HEK293 (cell line): Measurements from ENCODE around the gene ATP4A.
A peak's percentile ranks its signal among the peaks of the same experiment; 100 is the strongest.

Source experiments
- CTCF ChIA-PET: fragments of 350-600 bp; formaldehyde crosslinking; extraction: SDS; loops from one replicate; lab custom pipeline; 2021; ENCODE audit warnings: antibody characterized with exemption; lab: Yijun Ruan, JAX
- POLR2A ChIA-PET: fragments of 300-600 bp; formaldehyde crosslinking; extraction: SDS; loops from one replicate; lab custom pipeline; 2020; ENCODE audit warnings: antibody characterized with exemption, inconsistent platforms; lab: Yijun Ruan, JAX
- H3K27ac ChIP-seq: fragments of 200-500 bp; sonication (Bioruptor generic); 2 replicates; pipeline ENCODE4 v1.5.1; 2014; ENCODE audit warnings: low read depth, low read length, control low read depth, inconsistent platforms; ENCODE audit errors: extremely low read depth
- H3K36me3 ChIP-seq, 2 experiments: fragments of 200-500 bp in 1 of 2; sonication (Bioruptor generic) in 1 of 2; 1 replicate in 1 of 2; 2 replicates in 1 of 2; pipeline ENCODE4 v1.5.1; 2014 to 2017; ENCODE audit warnings: inconsistent platforms in 2 of 2, low read length in 2 of 2; ENCODE audit not compliant: control insufficient read depth in 2 of 2, insufficient read depth in 1 of 2
- H3K4me1 ChIP-seq: fragments of 200-500 bp; sonication (Bioruptor generic); 2 replicates; pipeline ENCODE4 v1.5.1; 2014; ENCODE audit warnings: mild to moderate bottlenecking, low read length, inconsistent platforms; ENCODE audit not compliant: control insufficient read depth, insufficient read depth
- H3K4me3 ChIP-seq: 2 replicates; pipeline ENCODE4 v1.5.1; 2011; ENCODE audit warnings: low read depth, mild to moderate bottlenecking, control low read depth, low read length, moderate library complexity
- H3K9me3 ChIP-seq: fragments of 200-500 bp; sonication (Bioruptor generic); 2 replicates; pipeline ENCODE4 v1.5.1; 2014; ENCODE audit warnings: low read depth, low read length, inconsistent platforms; ENCODE audit not compliant: control insufficient read depth, insufficient read depth
- EGR2 ChIP-seq: fragments of 450-650 bp; formaldehyde crosslinking; IDR thresholded peaks from 2 replicates; pipeline ENCODE4 v1.5.1; 2016; ENCODE audit warnings: low read depth, missing biosample characterization, missing genetic modification characterization
- IKZF3 ChIP-seq: fragments of 450-650 bp; IDR thresholded peaks from 2 replicates; pipeline ENCODE4 v1.5.0; 2018; ENCODE audit warnings: missing biosample characterization, mild to moderate bottlenecking, missing genetic modification characterization, moderate library complexity
- KLF1 ChIP-seq: fragments of 450-650 bp; formaldehyde crosslinking; IDR thresholded peaks from 2 replicates; pipeline ENCODE4 v1.5.1; 2016; ENCODE audit warnings: missing biosample characterization, missing genetic modification characterization
- MZF1 ChIP-seq: fragments of 450-650 bp; formaldehyde crosslinking; IDR thresholded peaks from 2 replicates; pipeline ENCODE4 v1.5.1; 2017; ENCODE audit warnings: missing biosample characterization, missing genetic modification characterization, borderline replicate concordance
- OSR2 ChIP-seq: fragments of 450-650 bp; formaldehyde crosslinking; IDR thresholded peaks from 2 replicates; pipeline ENCODE4 v1.5.1; 2016; ENCODE audit warnings: missing biosample characterization, missing genetic modification characterization
- SCRT2 ChIP-seq: fragments of 450-650 bp; formaldehyde crosslinking; IDR thresholded peaks from 2 replicates; pipeline ENCODE4 v1.5.1; 2016; ENCODE audit warnings: missing biosample characterization, missing genetic modification characterization
- SP2 ChIP-seq: fragments of 450-650 bp; formaldehyde crosslinking; IDR thresholded peaks from 2 replicates; pipeline ENCODE4 v1.5.1; 2016; ENCODE audit warnings: missing biosample characterization, missing genetic modification characterization
- YY1 ChIP-seq: fragments of 450-650 bp; formaldehyde crosslinking; IDR thresholded peaks from 2 replicates; pipeline ENCODE4 v1.5.1; 2018; ENCODE audit warnings: missing biosample characterization, missing genetic modification characterization
- YY2 ChIP-seq: fragments of 450-650 bp; formaldehyde crosslinking; IDR thresholded peaks from 2 replicates; pipeline ENCODE4 v1.5.1; 2016; ENCODE audit warnings: missing biosample characterization, missing genetic modification characterization
- ZBTB17 ChIP-seq: fragments of 450-650 bp; formaldehyde crosslinking; IDR thresholded peaks from 2 replicates; pipeline ENCODE4 v1.5.1; 2016; ENCODE audit warnings: missing biosample characterization, missing genetic modification characterization
- ZBTB20 ChIP-seq: fragments of 450-650 bp; formaldehyde crosslinking; IDR thresholded peaks from 2 replicates; pipeline ENCODE4 v1.5.1; 2016; ENCODE audit warnings: missing biosample characterization, missing genetic modification characterization
- ZFHX2 ChIP-seq: fragments of 450-650 bp; formaldehyde crosslinking; conservative IDR thresholded peaks from 2 replicates; pipeline ENCODE4 v1.5.1; 2016; ENCODE audit warnings: missing biosample characterization, missing genetic modification characterization
- ZNF132 ChIP-seq: fragments of 450-650 bp; formaldehyde crosslinking; IDR thresholded peaks from 2 replicates; pipeline ENCODE4 v1.5.1; 2017; ENCODE audit warnings: missing biosample characterization, missing genetic modification characterization, borderline replicate concordance
- ZNF223 ChIP-seq: fragments of 450-650 bp; formaldehyde crosslinking; IDR thresholded peaks from 2 replicates; pipeline ENCODE4 v1.5.1; 2016; ENCODE audit warnings: missing biosample characterization, missing genetic modification characterization
- ZNF350 ChIP-seq: fragments of 450-650 bp; formaldehyde crosslinking; IDR thresholded peaks from 2 replicates; pipeline ENCODE4 v1.5.0; 2017; ENCODE audit warnings: missing biosample characterization, mild to moderate bottlenecking, missing genetic modification characterization
- ZNF501 ChIP-seq: fragments of 450-650 bp; formaldehyde crosslinking; IDR thresholded peaks from 2 replicates; pipeline ENCODE4 v1.5.1; 2016; ENCODE audit warnings: missing biosample characterization, missing genetic modification characterization
- ZNF677 ChIP-seq: fragments of 450-650 bp; IDR thresholded peaks from 2 replicates; pipeline ENCODE4 v1.5.0; 2018; ENCODE audit warnings: missing biosample characterization, mild to moderate bottlenecking, missing genetic modification characterization, moderate library complexity
- ZNF830 ChIP-seq: fragments of 450-650 bp; IDR thresholded peaks from 2 replicates; pipeline ENCODE4 v1.5.0; 2018; ENCODE audit warnings: missing biosample characterization, missing genetic modification characterization, low read depth, mild to moderate bottlenecking, moderate library complexity
- TF ChIP-seq, protein P1 (sequence below): fragments of 450-650 bp; formaldehyde crosslinking; IDR thresholded peaks from 2 replicates; pipeline ENCODE4 v1.5.1; 2017; ENCODE audit warnings: missing biosample characterization, mild to moderate bottlenecking, missing genetic modification characterization, moderate library complexity
- TF ChIP-seq, protein P2 (sequence below): fragments of 450-650 bp; formaldehyde crosslinking; IDR thresholded peaks from 2 replicates; pipeline ENCODE4 v1.5.1; 2016; ENCODE audit warnings: missing biosample characterization, missing genetic modification characterization
- TF ChIP-seq, protein P3 (sequence below): fragments of 450-650 bp; formaldehyde crosslinking; IDR thresholded peaks from 2 replicates; pipeline ENCODE4 v1.5.1; 2016; ENCODE audit warnings: missing biosample characterization, missing genetic modification characterization
- TF ChIP-seq, protein P4 (sequence below): fragments of 450-650 bp; formaldehyde crosslinking; IDR thresholded peaks from 2 replicates; pipeline ENCODE4 v1.5.1; 2016; ENCODE audit warnings: missing biosample characterization, missing genetic modification characterization
- TF ChIP-seq, protein P5 (sequence below): fragments of 450-650 bp; formaldehyde crosslinking; IDR thresholded peaks from 2 replicates; pipeline ENCODE4 v1.5.1; 2016; ENCODE audit warnings: missing biosample characterization, missing genetic modification characterization

The ATP4A gene

DNA sequence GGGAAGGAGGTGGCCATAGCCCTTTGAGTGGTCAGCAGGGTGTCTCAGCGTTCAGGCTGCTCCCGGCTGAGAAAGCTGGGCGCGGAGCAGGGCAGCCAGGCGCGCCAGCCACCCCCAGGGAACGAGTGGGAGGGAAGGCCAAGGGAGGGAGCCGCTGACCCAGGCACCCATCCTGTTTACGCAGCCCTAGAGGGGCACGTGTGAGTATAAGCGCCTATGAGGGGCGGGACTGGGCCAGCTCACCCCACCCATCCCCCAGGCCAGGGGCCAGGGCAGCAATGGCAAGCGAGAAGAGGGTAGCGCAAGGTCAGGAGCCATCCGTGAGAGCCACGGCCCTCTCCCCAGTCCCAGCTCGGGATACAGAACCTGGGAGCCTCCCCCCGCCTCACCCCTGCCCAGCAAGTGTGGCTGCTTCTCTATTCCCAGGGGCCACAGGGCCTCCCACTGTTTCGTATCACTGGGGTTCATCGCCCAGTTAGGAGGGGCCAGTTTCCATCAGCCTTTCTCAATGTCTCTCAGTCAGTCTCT, 49.1 kb downstream of the ATP4A start (continued):
- TF ChIP-seq ZBTB17 (tag by site-specific recombination), result no peak
- no peak for TF ChIP-seq YY2 (tag by site-specific recombination)
- no peak for TF ChIP-seq ZNF132 (tag by site-specific recombination)
- no peak for TF ChIP-seq MZF1 (tag by site-specific recombination)
- no peak for TF ChIP-seq ZNF223
- TF ChIP-seq, protein P1, sequence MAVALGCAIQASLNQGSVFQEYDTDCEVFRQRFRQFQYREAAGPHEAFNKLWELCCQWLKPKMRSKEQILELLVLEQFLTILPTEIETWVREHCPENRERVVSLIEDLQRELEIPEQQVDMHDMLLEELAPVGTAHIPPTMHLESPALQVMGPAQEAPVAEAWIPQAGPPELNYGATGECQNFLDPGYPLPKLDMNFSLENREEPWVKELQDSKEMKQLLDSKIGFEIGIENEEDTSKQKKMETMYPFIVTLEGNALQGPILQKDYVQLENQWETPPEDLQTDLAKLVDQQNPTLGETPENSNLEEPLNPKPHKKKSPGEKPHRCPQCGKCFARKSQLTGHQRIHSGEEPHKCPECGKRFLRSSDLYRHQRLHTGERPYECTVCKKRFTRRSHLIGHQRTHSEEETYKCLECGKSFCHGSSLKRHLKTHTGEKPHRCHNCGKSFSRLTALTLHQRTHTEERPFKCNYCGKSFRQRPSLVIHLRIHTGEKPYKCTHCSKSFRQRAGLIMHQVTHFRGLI (tag by site-specific recombination), result no peak
- TF ChIP-seq, protein P2, sequence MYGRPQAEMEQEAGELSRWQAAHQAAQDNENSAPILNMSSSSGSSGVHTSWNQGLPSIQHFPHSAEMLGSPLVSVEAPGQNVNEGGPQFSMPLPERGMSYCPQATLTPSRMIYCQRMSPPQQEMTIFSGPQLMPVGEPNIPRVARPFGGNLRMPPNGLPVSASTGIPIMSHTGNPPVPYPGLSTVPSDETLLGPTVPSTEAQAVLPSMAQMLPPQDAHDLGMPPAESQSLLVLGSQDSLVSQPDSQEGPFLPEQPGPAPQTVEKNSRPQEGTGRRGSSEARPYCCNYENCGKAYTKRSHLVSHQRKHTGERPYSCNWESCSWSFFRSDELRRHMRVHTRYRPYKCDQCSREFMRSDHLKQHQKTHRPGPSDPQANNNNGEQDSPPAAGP (tag by site-specific recombination), result peak; percentile 65
- no peak for TF ChIP-seq ZNF350 (tag by site-specific recombination)
- TF ChIP-seq, protein P3, sequence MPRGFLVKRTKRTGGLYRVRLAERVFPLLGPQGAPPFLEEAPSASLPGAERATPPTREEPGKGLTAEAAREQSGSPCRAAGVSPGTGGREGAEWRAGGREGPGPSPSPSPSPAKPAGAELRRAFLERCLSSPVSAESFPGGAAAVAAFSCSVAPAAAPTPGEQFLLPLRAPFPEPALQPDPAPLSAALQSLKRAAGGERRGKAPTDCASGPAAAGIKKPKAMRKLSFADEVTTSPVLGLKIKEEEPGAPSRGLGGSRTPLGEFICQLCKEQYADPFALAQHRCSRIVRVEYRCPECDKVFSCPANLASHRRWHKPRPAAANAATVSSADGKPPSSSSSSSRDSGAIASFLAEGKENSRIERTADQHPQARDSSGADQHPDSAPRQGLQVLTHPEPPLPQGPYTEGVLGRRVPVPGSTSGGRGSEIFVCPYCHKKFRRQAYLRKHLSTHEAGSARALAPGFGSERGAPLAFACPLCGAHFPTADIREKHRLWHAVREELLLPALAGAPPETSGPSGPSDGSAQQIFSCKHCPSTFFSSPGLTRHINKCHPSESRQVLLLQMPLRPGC (tag by site-specific recombination), result no peak
- no peak for TF ChIP-seq ZNF501
- TF ChIP-seq ZFHX2, result peak; percentile 78
- TF ChIP-seq, protein P4, sequence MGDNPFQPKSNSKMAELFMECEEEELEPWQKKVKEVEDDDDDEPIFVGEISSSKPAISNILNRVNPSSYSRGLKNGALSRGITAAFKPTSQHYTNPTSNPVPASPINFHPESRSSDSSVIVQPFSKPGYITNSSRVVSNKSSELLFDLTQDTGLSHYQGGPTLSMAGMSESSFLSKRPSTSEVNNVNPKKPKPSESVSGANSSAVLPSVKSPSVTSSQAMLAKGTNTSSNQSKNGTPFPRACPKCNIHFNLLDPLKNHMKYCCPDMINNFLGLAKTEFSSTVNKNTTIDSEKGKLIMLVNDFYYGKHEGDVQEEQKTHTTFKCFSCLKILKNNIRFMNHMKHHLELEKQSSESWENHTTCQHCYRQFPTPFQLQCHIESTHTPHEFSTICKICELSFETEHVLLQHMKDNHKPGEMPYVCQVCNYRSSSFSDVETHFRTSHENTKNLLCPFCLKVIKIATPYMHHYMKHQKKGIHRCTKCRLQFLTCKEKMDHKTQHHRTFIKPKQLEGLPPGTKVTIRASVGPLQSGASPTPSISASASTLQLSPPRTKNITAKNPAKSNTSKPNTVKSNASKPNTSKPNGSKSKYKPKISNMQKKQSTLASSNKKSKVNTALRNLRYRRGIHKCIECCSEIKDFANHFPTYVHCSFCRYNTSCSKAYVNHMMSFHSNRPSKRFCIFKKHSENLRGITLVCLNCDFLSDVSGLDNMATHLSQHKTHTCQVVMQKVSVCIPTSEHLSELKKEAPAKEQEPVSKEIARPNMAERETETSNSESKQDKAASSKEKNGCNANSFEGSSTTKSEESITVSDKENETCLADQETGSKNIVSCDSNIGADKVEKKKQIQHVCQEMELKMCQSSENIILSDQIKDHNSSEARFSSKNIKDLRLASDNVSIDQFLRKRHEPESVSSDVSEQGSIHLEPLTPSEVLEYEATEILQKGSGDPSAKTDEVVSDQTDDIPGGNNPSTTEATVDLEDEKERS (tag by site-specific recombination), result no peak
- no peak for TF ChIP-seq ZNF830 (tag by site-specific recombination)
- TF ChIP-seq EGR2 (tag by site-specific recombination), result peak; percentile 89
- TF ChIP-seq OSR2 (tag by site-specific recombination), result no peak
- no peak for TF ChIP-seq ZBTB20 (tag by site-specific recombination)
- TF ChIP-seq ZNF677 (tag by site-specific recombination), result no peak

DNA sequence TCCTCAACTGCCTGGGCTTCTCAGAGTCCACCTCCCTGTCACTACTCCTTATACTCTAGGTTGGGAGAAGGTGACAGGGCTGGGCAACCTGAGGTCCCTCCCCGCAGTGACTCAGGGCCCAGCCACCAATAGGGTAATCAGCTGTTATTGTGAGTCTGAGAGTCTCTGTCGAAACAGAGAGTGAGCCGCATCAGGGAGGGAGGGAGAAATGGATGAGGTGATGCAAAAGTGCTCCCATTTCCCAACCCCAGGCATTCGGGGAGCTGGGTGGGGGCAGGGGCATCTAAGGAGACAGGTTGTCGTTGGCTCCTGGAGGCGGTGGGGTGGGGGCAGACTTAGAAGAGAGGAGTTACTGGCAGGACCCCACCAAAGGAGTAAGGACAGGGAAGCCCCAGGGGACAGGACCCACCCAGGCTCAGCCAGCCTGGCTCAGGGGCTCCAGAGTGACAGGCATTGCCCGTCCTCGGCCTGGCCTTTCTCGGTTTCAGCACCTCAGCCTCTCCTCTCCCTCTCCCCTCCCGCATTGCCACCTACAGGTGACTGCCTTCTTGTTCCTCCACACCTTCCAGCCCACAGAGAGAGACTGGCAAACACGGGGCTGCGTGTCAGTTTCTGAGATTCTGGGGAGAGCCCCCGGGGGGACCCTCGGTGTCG, 49.7 kb downstream of the ATP4A start, which contains the start of gene DMKN:
TSS of gene DMKN (minus strand) at position 22 of the 654 bp plus-strand sequence. CDS start 174 bp downstream, outside the sequence.
- TF ChIP-seq YY1 (tag by site-specific recombination) (no peak), SCRT2 (tag by site-specific recombination) (peak; percentile 74; the same call in 1 of the 2 replicates), IKZF3 (tag by site-specific recombination) (no peak), SP2 (peak; percentile 46), ZBTB17 (tag by site-specific recombination) (peak; percentile 70), ZBTB20 (tag by site-specific recombination) (0 out of 2 replicates have a peak, but pooled peaks have one; percentile 1), KLF1 (no peak)
- TF ChIP-seq, protein P2 (tag by site-specific recombination), result peak; percentile 61; the same call in 1 of the 2 replicates
- TF ChIP-seq, protein P5, sequence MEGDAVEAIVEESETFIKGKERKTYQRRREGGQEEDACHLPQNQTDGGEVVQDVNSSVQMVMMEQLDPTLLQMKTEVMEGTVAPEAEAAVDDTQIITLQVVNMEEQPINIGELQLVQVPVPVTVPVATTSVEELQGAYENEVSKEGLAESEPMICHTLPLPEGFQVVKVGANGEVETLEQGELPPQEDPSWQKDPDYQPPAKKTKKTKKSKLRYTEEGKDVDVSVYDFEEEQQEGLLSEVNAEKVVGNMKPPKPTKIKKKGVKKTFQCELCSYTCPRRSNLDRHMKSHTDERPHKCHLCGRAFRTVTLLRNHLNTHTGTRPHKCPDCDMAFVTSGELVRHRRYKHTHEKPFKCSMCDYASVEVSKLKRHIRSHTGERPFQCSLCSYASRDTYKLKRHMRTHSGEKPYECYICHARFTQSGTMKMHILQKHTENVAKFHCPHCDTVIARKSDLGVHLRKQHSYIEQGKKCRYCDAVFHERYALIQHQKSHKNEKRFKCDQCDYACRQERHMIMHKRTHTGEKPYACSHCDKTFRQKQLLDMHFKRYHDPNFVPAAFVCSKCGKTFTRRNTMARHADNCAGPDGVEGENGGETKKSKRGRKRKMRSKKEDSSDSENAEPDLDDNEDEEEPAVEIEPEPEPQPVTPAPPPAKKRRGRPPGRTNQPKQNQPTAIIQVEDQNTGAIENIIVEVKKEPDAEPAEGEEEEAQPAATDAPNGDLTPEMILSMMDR (tag by site-specific recombination), result peak; percentile 34; the same call in 1 of the 2 replicates
- Histone ChIP-seq H3K27ac (peak within 1 kb of the TSS; percentile 9; the same call in 1 of the 2 replicates), H3K36me3 (peaks cover 0 to 2% of the 10 kb centered on the region in 2 experiments; a peak in 1 of 3 replicates), H3K4me1 (peaks cover 10% of the 10 kb centered on the region), H3K9me3 (no peaks in the 10 kb centered on the region), H3K4me3 (no peak within 1 kb of the TSS)
- POLR2A ChIA-PET, result no interaction called here
- CTCF ChIA-PET, result interaction anchor here (1.1 to 2.4 kb wide), 4 partner anchors 19 to 874 kb away, joined by 3 to 10 read pairs (median 4); no protein-coding TSS in a partner anchor
